H7 (cell line): ENCODE data around the gene REEP5. TPM values are rescaled to one million over a fixed set of nuclear protein-coding genes. Genes with fewer than 3 reads are reported as not detected.
"Not testable (repeated sequence)": the region's sequence is repeated elsewhere in the genome, so short reads cannot be mapped to it uniquely, and the experiment has no call there.

Experiments
- DNase-seq: peaks from one replicate; pipeline ENCODE4 v3.0.0; 2012
- H3K27me3 ChIP-seq: 2 replicates; pipeline ENCODE4 v1.6.0; 2011; ENCODE audit warnings: mild to moderate bottlenecking, low read length; ENCODE audit not compliant: control insufficient read depth, insufficient read depth
- H3K36me3 ChIP-seq: replicated peaks from 2 replicates; pipeline ENCODE4 v1.5.1; 2011; ENCODE audit warnings: low read length; ENCODE audit not compliant: control insufficient read depth, insufficient read depth
- H3K4me3 ChIP-seq: 2 replicates; pipeline ENCODE4 v1.5.1; 2011; ENCODE audit warnings: low read depth, mild to moderate bottlenecking, control low read depth, low read length, moderate library complexity; ENCODE audit not compliant: insufficient read depth
- total RNA-seq: library from RNA; depleted of rRNA; stranded (reverse); fragments of >200 nt; shearing (Covaris generic); gene quantifications from 2 replicates; pipeline ENCODE4 v1.2.3, GENCODE V29; 2014; rRNA removed

Gene REEP5
- total RNA-seq, 1 experiment from 2014 or later: 30.1 TPM

DNA sequence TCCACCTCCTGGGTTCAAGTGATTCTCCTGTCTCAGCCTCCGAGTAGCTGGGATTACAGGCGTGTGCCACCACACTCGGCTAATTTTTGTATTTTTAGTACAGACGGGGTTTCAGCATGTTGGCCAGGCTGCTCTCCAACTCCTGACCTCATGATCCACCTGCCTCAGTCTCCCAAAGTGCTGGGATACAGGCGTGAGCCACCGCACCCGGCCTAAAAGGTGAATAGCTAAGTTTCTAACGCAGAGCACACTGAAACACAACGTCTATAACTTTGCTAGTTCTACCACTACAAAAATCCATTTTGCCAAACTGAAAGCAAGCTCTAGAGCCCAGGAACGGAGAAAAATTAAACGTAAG lies 61.5 kb downstream of the REEP5 start:
- not testable (repeated sequence) for DNase-seq, H3K27me3 ChIP-seq
- Histone ChIP-seq H3K4me3 (peak overlapping the region; percentile 82), H3K36me3 (peaks cover 12% of the 10 kb centered on the region)

DNA sequence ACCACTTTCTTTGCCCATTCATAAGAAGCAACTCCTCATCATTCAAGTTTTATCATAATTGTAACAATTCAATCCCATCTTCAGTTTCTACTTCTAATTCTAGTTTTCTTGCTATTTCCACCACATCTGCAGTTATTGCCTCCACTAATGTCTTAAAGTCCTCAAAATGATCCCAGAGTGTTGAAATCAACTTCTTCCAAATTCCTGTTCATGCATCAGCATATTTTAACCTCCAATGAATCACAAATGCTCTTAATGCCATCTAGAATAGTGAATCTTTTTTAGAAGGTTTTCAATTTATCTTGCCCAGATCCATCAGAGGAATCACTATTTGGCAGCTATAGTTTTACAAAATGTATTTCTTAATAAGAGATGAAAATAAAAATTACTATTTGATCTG lies 64.2 kb downstream of the REEP5 start:
- peaks cover under 1% of the 10 kb centered on the region; the same call in 1 of the 2 replicates for H3K36me3 ChIP-seq
- no peak for DNase-seq
- no peak overlapping the region for H3K4me3 ChIP-seq
- H3K27me3 ChIP-seq: no peaks in the 10 kb centered on the region; the same call in 1 of the 2 replicates

DNA sequence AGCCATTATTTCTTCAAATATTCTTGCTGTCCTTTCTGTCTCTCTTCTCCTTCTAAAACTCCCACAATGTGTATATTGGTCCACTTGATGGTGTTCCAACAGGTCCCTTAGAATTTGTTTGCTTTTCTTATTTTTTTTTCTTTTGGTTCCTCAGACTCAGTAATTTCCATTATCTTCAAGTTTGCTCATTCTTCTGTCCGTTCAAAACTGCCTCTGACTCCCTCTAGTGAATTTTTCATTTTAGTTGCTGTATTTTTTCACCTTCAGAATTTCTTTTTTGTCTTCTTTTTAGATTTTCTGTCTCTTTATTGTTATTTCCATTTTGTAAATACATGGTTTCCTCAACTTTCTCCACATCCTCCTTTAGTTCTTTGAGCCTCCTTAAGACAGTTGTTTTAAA lies 67.4 kb downstream of the REEP5 start:
- Histone ChIP-seq H3K36me3 (no peaks in the 10 kb centered on the region), H3K27me3 (no peaks in the 10 kb centered on the region; the same call in 1 of the 2 replicates), H3K4me3 (no peak overlapping the region)
- no peak for DNase-seq

DNA sequence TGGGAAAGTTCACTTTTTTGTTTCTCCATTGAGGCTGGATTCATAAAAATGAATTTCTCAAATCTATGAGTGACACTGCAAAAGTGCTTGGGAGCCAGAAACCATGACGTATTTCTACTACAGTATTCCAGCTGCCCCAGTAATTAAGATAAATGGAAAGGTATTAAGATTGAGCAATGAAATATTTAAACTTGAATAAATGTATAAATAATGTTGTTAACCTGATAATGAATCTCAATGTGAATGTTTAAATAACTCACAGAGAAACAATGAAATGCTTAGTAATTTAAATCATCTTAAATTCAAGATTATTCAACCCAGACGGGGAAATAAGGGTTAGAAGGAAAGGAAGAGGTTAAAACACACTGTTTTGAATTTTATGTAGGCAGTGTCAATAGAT lies 72.1 kb downstream of the REEP5 start:
- DNase-seq: no peak
- no peaks in the 10 kb centered on the region for H3K27me3 ChIP-seq
- no peaks in the 10 kb centered on the region for H3K36me3 ChIP-seq
- no peak overlapping the region for H3K4me3 ChIP-seq

DNA sequence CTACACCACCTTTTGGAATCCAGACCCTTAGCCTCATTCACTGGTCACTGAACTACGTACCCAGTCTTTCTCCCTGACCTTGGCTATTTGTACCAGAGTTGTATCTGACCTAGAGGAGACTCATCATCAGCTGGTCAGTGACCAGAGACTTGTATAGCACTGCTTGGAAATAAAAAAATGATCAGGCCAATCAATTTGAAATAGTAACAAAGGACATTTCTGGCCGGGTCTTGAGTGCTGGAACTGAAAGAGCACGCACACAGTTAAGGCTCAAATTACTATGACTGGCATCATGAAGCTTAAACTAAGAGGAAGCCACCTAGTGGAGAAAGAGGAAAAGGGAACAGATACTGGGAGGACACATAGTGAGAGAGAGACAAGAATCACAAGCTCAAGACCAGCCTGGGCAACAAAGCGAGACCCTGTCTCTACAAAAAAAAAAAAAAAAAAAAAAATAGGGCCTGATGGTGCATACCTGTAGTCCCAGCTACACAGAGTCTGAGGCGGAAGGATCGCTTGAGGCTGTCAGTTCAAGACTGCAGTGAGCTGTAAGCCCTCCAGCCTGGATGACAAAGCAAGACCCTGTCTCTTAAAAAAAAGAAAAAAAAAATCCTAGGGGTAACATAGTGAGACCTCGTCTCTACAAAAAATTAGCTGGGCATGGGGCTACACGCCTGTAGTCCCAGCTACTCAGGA lies 73.8 kb downstream of the REEP5 start:
- peak; percentile 18 for DNase-seq
- Histone ChIP-seq H3K36me3 (no peaks in the 10 kb centered on the region), H3K27me3 (no peaks in the 10 kb centered on the region), H3K4me3 (no peak overlapping the region)

DNA sequence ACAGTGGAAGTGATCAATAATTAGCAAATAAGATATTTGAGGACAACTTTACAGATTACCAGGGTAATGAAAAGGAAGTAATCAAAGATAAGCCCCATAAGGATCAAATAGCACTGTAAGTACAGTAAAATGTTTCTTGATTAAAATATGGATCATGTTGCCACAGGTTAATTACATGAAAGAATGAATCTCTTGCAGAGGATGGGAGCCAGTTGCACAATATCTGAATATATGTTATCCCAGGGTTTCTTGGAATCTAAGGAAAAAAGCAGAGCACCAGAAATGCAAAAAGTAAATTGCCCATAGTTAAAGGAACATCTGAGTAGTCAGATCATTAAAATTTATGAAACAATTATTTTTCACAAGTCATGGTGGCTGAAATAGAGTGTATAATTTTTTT lies 74.7 kb downstream of the REEP5 start:
- Histone ChIP-seq H3K27me3 (no peaks in the 10 kb centered on the region), H3K36me3 (no peaks in the 10 kb centered on the region), H3K4me3 (no peak overlapping the region)
- no peak for DNase-seq

DNA sequence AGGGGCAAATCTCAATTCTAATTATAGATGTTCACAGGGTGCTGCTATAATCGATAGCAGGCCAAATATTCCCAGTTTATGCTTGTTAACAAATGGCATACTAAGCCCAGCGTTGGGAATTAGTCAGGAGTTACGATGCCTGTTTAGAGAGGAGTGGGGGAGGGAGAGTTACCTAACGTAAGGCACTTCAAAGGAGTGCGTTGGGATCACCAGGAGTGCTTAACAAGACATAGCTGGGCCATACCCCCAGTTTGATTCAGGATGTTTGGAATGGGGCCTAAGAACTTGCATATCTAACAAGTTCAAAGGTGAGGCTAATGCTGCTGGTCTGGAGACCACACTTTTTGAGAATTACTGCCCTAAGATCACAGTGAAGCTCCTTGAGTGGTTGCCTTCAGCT lies 75.5 kb downstream of the REEP5 start:
- DNase-seq: no peak
- Histone ChIP-seq H3K27me3 (no peaks in the 10 kb centered on the region), H3K36me3 (no peaks in the 10 kb centered on the region; the same call in 1 of the 2 replicates), H3K4me3 (no peak overlapping the region)

DNA sequence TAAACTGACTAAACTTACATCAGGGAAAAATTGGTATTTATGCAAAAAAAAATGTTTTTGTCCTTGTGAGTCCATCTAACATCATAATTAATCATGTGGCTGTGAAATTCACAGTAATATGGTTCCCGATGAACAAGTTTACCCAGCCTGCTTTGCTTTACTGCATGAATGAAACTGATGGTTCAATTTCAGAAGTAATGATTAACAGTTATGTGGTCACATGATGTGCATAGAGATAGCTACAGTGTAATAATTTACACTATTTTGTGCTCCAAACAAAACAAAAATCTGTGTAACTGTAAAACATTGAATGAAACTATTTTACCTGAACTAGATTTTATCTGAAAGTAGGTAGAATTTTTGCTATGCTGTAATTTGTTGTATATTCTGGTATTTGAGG lies 77.5 kb downstream of the REEP5 start:
- Histone ChIP-seq H3K4me3 (no peak overlapping the region), H3K27me3 (no peaks in the 10 kb centered on the region), H3K36me3 (peaks cover 4% of the 10 kb centered on the region)
- DNase-seq: no peak

DNA sequence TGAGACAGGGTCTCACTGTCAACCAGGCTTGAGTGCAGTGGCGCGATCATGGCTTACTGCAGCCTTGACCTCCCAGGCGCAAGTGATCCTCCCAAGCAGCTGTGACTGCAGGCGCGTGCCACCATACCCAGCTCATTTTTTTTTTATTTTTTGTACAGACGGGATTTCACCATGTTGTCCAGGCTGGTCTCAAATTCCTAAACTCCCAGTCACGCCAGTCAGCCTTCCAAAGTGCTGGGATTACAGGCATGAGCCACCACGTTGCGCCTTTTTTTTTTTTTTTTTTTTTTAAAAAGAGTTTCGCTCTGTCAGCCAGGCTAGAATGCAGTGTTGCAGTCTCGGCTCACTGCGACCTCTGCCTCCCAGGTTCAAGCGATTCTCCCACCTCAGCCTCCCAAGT lies 88.1 kb downstream of the REEP5 start:
- Histone ChIP-seq H3K27me3 (no peaks in the 10 kb centered on the region), H3K4me3 (no peak overlapping the region), H3K36me3 (peaks cover 4% of the 10 kb centered on the region)
- DNase-seq: no peak

DNA sequence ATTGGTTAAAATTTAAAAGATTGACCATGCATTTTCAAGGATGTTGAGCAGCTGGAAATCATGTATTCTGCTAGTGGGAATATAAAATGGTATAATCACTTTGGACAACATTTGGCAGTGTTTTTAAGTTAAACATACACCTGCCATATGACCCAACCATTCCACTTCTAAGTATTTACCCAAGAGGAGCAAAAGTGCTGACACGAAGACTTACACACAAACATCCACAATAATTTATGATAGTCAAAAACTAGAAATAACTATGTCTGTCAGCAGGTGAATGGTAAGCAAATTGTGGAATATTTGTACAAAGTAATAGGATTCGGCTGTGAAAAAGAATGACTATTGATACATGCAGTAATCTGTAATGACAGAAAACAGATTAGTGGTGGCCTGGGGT lies 91.6 kb downstream of the REEP5 start:
- DNase-seq: no peak
- no peaks in the 10 kb centered on the region for H3K27me3 ChIP-seq
- peaks cover 1% of the 10 kb centered on the region; the same call in 1 of the 2 replicates for H3K36me3 ChIP-seq
- H3K4me3 ChIP-seq: no peak overlapping the region

Other genes with a start within 250 kb of the REEP5 start
- 22.2 and 25.5 TPM in 2 replicates for gene APC, start 184.3 kb downstream of the REEP5 start, total RNA-seq
- 57.6 and 72.7 TPM in 2 replicates for gene SRP19, start 60.9 kb downstream of the REEP5 start, total RNA-seq
- gene DCP2, start 54.6 kb upstream of the REEP5 start, total RNA-seq: 62.7 and 83.1 TPM in 2 replicates